Stromal cell of bone marrow (primary cell): ENCODE data around the gene PLCH2.

Experiments
- DNase-seq: peaks from one replicate; pipeline ENCODE4 v3.0.0-alpha.2; 2012; ENCODE audit warnings: low read depth

The PLCH2 gene

GRCh38 chr1:2462819-2463218 is 13.3 kb upstream of the PLCH2 start:
- DNase-seq, result no peak

GRCh38 chr1:2463396-2463795 is 12.7 kb upstream of the PLCH2 start:
- no peak for DNase-seq

GRCh38 chr1:2465371-2466269 is 10.5 kb upstream of the PLCH2 start:
- no peak for DNase-seq

DNA sequence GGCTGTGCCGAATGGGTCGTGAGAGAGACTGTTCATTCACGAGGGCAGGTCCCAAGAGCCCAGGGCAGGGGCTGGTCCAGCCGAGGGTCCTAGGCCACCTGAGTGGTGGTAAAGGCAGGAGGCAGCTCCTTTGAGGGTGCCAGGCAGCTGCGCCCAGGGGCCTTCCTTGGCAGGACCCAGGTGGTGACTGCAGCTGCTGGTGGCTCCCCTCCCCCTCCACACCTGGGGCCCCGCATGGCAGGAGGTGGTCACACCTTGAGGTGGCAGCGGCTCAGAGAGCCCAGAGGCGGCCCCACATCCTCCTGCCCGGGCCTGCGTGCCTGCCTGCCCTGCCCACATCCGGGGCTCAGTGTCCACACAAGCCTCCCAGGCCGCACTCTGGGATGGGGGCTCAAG is 9.8 kb upstream of the PLCH2 start:
- no peak for DNase-seq

- DNase-seq, result no peak
These were observed 9.0 kb upstream of the PLCH2 start for GRCh38 chr1:2466958-2467554.

DNA sequence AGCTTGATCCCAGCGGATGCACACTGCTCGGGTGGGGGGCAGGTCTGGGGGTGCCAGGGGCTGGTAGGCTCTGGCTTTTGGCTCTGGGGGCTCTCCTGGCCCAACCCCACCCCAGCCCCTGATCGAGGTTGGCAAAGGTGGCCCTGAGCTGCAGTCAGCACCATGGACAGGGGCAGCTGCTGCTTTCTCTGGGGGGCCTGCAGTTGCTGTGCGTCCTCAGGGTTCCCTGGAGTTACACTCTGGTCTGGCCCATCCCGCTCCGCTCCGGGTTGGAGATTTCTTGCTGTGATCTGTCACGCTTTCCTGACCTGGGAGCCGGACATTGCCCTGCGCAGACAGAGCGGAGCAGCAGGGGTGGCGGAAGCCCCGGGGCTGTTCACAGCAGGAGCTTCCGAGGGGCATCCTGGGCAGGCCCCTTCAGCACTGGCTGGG is 8.0 kb upstream of the PLCH2 start:
- no peak for DNase-seq

DNA sequence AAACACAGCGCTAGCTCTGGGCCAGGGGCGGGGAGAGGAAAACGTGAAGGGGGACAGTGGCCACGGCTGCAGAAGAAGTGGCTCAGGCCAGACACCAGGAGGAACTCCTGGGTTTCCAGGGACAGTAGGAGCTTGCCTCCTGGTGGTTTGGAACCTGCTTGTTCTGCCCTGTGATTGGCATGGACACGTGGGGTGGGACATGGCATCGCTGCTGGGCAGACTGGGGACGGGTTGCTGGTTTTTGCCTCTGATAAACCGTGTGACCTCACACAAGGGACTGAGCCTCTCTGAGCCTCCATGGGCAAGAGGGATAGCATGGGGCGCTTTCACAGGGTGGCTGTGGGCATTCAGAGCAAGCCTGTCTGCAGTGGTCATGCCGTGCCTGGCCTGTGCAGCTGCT is 7.5 kb upstream of the PLCH2 start:
- DNase-seq, result no peak

- no peak for DNase-seq
These were observed 6.8 kb upstream of the PLCH2 start for GRCh38 chr1:2469103-2469940.

DNA sequence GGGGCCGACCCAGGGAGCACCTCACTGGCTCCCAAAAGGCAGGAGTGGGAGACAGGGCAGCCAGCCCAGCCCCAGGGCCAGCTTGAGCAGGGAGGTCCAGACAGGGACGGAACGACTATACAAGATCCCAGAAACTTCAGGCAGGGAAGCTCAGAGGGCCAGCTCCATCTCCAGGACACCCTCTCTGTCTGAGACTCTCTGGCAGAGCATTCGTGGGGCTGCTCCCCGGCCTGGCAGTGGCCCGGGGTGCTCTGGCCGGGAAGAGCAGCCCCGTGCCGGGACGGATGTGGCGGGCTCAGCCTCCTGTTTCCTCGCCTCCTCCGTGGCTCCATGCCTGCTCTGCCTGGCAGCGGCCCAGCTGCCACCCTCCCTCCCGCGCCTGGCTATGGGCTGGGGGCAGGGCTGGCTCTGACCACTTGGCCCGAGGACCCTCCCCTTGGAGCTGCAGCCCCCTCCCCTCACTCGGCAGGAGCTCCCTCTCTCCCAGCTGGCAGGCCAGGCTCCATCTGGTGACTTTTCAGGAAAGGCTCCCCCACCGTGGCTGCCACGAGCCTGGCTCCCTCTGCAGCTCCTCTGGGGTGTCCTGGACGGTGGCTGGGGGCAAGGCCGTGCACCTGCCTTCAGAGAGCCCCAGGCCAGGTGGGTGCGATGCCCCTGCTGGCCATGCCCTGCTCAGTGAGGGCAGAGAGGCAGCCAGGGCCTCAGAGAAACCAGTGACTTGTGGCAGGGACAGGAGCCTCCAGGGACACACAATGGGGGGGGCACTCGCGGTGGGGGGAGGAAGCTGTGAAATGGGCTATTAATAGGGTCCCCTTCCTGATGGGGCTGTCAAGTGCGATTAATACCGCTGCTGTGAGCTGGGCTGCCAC is 5.6 kb upstream of the PLCH2 start:
- DNase-seq, result no peak

- DNase-seq, result no peak
These were observed 5.0 kb upstream of the PLCH2 start for GRCh38 chr1:2471159-2471471.

DNA sequence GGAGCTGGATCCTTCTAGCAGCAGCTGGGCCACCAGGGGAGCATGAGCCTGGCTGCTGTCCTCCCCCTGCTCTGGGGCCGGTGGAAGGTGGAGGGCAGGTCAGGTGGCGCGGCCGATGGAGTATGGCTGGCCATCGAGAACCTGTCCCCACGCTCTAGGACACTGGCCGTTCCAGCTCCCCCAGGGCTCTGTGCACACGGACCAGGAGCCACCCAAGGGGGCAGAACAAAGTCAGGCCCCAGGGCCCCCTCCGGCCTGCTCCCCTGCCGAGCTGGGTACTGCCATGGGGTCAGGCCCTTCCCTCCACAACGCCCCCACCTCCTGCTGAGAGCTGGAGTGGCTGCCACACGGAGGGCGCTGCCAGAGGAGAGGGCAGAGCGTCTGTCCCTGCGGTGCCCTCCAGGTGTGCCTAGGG is 4.5 kb upstream of the PLCH2 start:
- no peak for DNase-seq

DNA sequence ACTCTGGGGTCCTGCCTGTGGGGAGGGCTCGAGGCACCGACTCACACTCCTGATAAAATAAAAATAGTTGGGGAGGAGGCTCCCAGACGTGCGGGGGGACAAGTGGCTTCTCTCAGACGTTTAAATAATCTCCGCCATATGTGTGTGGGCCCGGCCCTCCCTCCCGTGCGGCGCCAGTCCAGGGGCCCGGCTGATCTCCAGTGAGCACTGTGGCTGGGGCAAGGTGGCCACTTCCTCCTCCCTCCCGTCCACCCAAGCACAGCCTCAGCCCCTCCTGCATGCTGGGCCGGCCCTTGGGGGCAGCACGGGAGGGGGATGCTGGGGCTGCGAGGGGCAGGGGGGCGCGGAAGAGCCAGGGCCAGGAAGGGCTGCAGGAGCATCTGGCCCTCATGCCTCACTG is 4.0 kb upstream of the PLCH2 start:
- DNase-seq, result no peak

DNA sequence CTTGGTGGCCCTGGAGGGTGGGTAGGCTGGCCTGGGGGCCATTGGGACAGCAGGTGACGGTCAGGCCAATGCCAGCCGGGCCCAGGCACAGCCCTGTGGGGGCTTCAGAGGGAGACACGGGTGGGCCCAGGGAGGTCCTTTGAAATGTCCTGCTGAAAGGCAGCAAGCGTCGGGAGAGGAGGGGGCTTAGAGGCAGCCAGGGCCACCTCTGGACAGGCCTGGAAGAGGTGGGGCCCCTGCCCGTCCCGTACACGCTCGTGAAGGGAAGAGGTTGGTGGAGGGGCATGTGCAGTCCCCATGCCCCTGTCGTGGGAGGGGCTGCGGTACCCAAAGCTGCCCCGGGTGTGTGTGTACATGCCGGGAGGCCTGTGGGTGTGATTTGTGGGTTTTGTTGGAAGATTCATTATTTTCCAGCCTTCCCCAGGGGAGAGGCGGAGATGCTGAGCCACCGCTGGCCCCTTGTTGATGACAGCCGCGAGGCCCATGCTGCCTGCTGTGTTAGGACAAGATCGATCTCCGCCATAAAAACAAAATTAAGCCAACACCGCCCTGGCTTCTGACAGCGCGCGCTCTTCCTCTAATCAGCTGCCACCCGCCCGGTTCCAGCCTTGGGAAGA is 3.4 kb upstream of the PLCH2 start:
- DNase-seq, result no peak

DNA sequence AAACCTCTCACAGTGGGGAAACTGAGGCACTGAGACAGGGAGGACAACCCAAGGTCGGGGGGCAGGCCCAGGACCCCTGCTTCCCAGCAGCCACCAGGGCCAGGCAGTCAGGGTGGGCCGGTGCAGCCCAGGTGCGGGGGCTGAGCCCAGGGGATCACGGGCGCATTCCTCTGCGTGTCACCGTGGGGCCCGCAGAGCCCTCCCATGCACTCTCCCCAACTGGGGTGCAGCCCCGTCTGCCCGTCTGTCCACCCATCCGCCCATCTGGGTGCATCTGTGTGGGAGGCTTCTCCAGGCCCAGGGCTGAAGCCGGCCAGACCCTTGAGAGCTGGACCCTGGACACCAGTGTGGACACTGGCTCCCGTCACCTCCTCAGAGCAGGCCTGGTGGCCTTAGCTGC is 2.9 kb upstream of the PLCH2 start:
- DNase-seq, result no peak

GRCh38 chr1:2474104-2474844 is 1.8 kb upstream of the PLCH2 start:
- DNase-seq, result no peak

- no peak for DNase-seq
These were observed 1.1 kb upstream of the PLCH2 start for GRCh38 chr1:2474933-2475371.

DNA sequence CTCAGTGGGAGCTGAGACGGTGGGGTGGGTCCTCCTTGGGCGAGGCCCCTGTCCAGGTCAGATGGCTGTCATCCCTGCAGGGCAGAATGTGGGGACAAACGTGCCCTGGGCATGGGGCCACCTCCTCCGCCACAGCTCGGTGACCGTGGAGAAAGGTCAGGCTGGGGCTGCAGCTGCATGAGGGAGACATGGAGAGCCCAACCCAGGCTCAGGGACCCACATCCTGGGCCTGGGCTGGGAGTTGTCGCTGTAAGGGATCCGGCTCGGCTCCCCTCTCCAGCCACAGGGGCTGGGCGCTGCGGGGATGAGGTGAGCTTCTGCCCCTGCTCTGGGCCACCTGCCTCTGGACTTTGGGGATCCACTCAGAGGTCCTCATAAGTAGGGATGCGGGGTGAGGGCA is 518 bp upstream of the PLCH2 start:
- DNase-seq, result no peak

- DNase-seq, result no peak
These were observed 1.2 kb downstream of the PLCH2 start for GRCh38 chr1:2477309-2477708.

DNA sequence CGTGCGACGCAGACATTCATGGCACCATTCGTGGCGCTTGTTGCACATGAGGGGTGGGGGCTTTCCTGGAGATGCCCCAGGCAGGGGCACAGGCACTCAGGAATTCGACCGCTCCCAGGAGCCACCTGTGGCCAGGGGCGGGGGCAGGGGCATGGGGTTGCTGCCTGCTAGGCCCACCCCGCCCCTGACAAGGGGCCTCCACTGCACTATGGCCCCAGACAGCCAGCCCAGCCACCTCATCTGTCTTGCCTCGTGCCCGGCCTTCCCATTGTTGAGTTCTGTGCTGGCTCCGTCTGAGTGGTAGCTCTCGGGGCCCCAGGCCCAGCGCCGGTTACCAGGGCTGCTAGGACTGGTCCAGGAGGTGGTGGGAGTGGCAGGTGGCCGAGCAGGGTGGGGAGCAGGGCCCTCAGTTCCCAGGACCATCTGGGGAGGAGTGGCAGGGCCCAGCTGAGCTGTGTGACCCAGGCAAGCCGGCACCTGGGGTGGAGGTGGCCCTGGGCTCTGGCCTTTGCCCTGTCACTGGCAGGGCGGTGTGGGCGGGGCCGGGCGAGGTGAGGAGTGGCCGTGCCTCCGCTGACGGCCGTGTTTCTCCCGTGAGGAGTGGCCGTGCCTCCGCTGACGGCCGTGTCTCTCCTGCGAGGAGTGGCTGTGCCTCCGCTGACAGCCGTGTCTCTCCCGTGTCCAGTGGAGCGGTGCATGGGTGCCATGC is 1.9 kb downstream of the PLCH2 start:
- no peak for DNase-seq

- DNase-seq, result no peak
These were observed 3.1 kb downstream of the PLCH2 start for GRCh38 chr1:2479186-2479585.
